HUDEP-2 (cell line): ENCODE results near the gene SERINC1.
"Not testable (repeated sequence)": the region's sequence is repeated elsewhere in the genome, so short reads cannot be mapped to it uniquely, and the experiment has no call there.

Experiments
- DNase-seq, 76 experiments: peaks; one replicate each; lab custom pipeline; 2025; ENCODE audit not compliant: unreplicated experiment in 76 of 76; lab: John Stamatoyannopoulos, UW

SERINC1 gene

DNA sequence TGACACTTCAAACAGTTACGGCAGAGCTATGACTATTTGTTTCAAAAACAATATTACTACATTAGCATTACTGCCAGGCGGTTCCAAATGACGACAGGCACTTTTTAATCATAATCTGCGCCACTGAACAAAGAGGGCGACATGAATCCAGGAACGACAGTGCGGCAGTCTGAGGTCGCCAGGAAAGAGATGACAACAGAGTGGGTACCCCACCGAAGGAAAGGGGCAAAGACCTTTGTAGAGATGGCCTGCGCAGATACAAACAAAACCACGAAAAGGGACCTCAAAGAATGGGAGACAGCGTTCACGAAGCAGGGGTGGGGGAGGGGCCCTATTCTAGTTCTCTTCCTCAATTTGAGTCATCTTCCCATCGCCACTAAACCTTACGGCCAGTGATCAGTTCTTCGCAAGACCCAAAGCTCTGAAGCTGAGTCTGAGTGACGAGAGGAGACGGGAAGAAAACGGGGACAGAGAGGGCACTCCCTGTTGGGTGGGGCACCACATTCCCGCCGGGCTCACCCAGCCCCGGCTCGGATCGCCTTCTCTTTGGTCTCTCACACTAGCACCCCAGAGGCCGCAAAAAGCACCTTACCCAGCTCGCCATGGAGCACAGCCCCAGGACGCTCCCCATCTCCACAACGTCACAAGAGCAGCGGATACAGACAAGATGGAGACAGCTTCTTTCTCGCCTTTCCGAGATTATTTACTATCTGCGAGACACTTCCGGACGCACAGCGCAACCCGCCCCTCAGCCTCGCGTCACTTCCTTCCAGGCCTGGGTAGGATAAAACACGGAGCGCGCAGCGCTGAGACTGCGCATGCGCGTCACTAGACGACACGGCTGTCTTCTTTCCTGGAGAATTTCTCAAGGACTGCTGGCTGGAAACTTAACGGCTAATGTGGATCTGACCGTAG lies at the start of gene SERINC1:
TSS of gene SERINC1 (minus strand) at position 701 of the 915 bp plus-strand sequence. CDS start at position 631, 70 bp downstream.
- peak in 75 of 76 experiments; percentile 44 to 94 (median 85) for DNase-seq

DNA sequence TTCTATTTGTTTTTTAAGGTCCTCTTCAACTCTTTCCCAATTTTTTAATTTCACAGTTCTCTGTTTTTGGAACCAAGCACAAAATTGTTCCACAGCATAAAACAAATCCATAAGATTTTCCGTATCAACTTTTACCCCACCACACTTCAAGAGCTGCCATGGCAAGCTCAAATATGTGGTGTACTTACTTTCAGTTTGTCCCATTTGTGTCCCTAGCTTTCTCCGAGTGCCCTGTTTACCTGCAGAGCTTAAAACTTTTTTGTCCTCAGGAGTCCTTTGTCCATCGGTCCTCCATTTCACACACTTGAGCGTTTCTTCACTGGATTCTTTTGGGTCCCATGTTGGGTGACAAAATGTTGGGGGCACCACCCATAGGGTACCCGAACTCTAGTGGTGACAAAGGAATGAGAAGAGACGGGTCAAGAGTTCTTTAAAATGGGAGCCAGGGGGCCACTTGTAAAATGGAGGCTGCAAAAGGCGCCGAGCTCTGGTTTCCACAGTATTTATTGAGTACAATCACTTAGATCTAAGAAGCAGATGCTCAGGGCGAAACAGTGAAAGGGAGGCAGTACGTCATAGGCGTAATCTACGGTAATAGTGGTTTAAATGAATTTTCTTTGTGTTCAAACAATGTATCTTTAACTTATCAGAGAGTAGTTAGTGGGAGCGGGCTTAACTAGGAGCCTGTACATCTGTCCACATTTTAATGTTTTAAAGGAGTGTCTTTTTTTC lies 39.8 kb upstream of the SERINC1 start:
- DNase-seq, result no peak

DNA sequence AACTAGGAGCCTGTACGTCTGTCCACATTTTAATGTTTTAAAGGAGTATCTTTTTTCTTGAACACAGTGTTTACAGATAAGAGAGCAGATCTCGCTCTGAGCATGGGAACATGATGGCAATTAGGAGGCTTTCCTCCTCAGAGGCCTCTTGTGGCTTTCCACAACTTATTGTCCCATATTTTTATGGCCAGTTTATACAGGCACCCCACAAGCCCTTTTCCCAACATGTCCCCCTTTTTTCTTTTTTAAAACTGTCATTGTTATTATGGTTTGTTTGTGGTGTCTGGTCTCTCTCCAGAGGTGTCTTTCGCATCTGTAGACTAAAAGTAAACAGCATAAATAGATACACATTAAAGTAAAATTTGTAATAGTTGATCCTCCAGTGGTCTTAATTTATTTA lies 33.6 kb upstream of the SERINC1 start:
- DNase-seq, result not testable (repeated sequence)

DNA sequence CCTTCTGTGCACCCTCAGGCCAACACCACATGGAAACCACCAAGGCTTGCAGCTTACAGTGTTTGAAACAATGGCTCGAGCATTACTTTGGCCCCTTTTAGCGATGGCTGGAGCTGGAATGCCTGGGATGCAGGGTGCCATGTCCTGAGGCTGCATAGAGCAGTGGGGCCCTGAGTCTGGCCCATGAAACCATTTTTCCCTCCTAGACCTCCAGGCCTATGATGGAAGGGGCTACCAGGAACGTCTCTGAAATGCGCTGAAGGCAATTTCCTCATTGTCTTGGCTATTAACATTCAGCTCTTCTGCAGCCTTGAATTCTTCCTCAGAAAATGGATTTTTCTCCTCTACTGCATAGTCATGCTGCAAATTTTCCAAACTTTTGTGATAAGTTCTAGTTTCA lies 29.9 kb upstream of the SERINC1 start:
- DNase-seq, result no peak

DNA sequence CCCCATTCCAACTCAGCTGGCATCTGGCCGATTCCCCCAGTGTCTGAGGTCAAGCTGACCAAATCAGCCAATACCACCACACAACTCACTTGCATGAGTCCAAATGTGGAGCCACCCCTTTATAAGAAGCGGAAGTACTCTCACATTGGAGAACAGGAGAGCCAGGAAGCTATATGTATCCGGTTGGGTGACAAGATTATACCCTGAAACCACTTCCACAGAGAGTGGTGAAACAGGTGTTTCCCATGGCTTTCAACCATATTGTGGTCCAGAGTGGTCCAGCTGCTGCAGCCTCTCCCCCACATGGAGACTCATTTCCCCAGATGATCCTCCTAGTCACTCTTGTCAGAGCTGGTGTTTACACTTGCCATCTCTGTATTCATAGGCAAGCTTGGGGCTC lies 24.0 kb upstream of the SERINC1 start:
- DNase-seq, result no peak

DNA sequence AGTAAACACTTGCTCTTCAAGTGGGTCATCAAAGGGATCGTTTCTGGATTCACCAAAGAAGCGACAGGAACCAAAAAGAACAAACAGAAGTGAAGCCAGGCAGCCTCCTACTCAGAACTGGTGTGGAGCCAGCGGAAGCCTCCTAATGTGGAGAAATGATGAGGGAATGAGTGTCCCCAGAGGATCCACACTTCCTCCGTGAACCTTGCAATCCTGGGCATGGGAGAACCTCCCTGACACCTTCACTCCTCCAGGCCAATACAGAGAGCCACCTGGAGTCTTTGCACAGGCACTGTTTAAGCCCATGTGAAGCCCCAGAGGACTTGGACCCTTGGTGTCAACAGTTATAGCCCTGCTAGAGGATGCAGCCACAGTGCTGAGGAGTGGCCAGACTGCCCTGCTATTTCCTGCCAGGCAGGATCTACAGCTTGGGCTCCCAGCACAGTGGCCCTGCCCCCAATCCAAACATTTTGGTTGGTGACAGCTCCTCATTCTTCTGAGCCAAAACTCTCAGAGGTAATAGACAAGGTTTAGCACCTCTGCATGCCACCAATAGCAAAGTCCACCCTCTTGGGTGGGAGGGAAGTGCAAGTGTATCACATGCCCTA lies 23.2 kb upstream of the SERINC1 start:
- no peak for DNase-seq

DNA sequence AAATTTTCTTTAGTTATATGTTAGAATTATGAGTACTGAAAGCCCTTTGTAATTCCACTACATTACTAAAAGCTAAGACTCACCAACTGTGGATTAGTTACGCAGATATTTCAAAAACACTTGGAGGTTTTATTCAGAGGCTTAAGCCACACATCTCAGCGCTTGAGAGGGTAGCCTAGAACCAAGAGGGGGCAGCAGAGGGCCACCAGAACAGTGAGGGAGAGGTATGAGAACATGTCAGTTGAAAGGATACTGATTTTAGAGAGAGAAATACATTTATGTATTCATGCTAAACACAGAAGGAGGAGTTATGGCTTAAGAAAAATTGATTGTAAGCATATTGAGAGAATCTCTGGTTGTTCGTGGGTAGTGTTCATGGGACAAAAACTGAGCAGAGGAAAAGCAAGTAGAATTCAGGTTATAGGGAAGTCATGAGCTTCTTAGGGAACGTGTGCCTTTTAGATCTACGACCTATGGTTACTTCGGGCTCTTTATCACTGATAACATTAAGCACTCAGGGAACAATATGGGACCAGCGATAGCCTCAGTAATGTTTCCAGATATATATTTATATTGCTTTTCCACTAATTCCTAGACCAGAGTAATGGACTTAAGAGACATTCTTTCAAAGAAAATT lies 20.4 kb upstream of the SERINC1 start:
- peak in 72 of 76 experiments; percentile 18 to 87 (median 61) for DNase-seq

DNA sequence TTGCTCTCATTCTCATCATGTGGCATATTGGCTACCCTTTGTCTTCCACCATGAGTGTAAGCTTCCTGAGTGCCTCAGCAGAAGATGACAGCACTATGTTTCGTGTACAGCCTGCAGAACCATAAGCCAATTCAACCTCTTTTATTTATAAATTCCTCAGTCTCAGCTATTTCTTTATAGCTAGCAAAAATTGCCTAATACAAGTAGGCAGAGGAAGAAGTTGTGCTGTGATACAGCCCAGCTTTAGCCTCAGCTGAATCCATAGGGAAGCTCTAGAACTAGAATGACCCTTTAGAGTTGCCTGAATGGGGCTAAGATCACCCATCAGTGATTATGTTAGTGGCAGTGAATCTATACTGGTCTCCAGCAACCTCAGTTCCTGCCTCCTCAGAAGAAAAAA lies 19.0 kb upstream of the SERINC1 start:
- no peak for DNase-seq

DNA sequence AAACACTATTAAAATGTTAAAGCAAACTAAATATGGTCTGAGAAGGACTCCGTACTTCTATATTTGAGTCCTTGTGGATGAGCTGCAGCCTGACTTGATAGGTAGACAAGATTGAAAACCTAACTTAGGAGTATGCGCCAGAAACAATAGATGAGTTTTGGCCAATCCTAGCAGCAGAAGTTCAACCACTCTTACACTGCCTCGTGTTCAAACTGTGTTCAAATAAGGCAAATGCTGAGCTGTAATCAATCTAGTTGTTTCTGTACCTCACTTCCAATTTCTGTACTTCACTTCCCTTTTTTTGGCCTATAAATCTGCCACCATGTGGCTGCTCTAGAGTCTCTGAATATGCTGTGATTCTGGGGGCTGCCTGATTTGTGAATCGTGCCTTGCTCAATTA lies 13.2 kb upstream of the SERINC1 start:
- peak in 7 of 76 experiments; percentile 4 to 37 (median 12) for DNase-seq

DNA sequence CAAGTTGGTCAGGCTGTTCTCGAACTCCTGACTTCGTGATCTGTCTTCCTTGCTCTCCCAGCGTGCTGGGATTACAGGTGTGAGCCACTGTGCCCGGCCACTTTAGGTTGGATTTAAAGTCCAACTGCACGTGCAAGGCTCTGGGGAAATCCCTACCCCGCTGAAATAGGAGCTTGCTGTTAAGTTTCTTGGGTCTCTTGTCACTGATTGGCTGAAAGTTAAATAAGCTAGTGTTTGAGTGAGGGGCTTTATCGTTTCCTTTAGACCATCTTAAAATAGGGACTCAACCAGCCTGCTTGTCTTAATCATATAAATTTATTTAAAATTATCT lies 11.1 kb upstream of the SERINC1 start:
- no peak for DNase-seq

DNA sequence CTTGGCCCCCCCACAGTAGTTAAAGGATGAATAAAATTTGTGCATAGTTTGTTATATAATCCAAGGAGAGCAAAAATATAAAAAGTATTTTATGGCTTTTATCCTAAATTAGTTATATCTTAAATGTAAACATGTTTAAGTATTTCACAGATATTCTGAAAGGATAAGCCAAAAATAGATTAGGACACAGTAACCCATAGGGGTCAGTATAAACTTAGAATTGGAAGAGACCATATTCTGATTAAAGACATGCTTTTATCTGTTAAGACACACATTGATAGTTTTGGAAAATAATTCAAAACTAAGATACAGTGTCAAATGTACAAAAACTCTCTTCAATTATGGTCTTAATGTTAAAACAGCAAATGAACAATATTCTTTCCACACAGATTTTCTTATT lies 4.5 kb upstream of the SERINC1 start:
- peak in 17 of 76 experiments; percentile 5 to 61 (median 26) for DNase-seq

DNA sequence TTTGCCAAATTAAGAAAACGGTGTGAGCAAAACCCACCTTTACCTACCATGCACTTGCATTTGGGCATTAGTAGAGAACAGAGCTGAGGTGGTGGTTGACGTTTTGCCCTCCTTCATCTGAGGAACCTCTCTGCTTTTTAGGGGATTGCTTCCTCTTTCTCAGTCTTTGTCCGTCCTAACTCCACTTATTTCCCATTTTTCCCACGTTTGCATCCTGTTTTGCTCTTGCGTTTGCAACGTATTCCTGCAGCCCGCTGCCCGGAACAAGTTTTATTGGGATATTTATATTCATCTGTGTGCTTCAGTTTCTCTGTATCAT lies 374 bp upstream of the SERINC1 start:
- peak in 1 of 76 experiments; percentile 76 for DNase-seq

DNA sequence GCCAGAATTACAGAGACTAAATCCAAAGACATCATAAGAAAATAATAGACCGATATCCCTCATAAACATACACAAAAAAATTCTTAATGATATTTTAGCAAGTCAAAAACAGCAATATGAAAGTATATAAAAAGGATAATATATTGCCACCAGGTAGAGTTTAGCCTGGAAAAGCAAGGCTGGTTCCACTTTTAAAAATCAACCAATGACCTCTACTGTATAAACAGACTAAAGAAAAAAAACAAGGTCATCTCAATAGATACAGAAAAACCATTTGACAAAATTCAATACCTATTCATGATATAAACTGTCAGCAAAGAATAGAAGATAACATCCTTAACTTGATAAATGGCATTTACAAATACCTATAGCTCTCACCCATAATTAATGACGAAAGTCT lies 9.7 kb downstream of the SERINC1 start:
- DNase-seq, result no peak

DNA sequence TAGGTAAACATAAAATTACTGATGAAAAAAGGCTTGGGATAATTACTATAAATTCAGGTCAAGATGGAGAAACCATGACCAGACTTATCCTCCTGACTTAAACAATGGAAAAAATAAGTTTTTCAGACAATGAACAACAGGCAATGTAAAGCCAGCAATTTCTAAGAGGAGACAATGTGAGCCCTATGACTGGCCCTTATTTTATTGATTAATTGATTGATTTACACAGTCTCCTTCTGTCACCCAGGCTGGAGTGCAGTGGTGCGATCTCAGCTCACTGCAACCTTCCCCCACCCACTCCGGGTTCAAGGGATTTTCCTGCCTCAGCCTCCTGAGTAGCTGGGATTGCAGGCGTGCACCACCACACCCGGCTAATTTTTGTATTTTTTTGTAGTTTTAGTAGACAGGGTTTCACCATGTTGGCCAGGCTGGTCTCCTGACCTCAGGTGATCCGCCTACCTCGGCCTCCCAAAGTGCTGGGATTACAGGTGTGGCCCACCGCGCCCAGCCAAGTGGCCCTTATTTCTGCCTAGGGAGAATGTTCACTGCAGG lies 11.7 kb downstream of the SERINC1 start:
- DNase-seq, result not testable (repeated sequence)

DNA sequence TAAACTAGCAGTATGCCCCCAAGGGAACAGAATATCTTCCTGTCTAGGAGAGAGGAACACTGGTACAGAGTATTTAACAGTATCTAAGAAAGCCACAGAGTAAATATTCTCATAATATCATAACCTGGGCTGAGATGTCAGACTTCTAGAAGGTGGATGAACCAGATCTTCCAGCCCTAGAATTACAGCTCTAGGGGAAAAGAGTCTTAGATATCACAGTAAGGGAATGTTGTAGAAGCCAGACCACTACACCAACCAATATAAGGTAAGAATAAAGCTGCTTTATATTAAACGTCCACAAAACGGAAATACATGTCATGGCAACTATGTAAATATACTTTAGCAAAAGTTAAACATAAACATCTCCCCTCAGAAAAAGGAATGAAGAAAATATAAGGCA lies 12.4 kb downstream of the SERINC1 start:
- DNase-seq, result no peak

DNA sequence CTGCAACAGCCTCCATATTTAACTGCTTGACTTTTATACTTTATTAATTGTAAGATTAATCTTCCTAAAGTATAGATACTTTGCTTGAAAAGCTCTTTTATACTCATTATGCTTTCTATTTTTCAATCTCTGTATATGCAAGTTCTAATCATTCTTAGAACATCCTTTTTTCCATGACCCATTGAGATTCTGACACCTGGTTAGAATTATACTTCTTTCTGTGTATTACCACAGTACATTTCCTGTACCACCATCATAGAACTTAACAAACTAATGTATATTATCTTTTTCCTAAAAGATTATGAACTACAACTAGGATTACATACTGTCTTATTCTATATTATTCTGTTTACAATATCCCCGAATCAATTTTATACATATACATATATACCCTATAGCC lies 13.5 kb downstream of the SERINC1 start:
- DNase-seq, result no peak

DNA sequence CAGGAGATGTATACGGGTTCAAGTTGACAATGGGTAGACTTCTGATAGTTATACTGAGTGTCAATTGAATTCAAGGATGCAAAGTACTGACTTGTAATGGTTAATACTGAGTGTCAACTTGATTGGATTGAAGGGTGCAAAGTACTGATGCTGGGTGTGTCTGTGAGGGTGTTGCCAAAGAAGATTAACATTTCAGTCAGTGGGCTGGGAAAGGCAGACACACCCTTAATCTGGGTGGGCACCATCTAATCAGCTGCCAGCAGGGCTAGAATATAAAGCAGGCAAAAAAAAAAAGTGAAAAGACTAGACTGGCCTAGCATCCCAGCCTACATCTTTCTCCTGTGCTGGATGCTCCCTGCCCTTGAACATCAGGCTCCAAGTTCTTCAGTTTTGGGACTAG lies 16.5 kb downstream of the SERINC1 start:
- DNase-seq, result peak in 64 of 76 experiments; percentile 4 to 90 (median 58)

DNA sequence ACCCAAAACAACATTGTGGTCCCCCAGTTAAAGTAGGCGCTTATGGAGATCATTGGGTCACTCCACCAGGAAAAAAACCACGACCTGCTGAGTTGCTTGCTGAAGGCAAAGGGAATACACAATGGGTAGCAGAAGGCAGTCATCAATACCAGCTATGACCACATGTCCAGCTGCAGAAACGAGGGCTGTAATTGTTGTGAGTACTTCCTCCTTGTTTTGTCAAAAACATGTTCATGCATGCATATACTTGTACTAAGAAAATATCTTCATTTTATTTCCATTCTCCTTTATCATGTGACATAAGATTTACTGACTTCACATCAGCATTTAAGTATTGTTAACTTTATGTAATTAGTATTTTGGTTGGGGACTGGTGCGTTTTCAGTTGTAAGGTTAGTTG lies 16.9 kb downstream of the SERINC1 start:
- no peak for DNase-seq

DNA sequence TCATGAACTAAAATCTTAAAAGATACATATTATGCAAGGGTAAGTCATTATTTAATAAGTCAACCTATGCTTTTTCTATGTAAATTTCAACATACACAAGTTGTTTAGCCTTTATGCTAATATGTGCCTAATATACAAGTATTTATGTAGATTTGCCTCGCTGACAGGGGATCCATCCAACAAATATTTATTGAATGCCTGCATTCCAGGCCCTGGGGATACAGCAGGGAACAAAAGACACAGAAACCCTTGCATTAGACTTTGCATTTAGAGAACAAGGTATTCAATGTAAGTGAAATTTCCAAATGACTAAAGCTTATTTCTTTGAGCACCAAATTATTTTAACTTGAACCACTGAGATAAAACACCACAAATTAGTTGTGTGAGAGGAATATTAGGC lies 19.1 kb downstream of the SERINC1 start:
- no peak for DNase-seq

DNA sequence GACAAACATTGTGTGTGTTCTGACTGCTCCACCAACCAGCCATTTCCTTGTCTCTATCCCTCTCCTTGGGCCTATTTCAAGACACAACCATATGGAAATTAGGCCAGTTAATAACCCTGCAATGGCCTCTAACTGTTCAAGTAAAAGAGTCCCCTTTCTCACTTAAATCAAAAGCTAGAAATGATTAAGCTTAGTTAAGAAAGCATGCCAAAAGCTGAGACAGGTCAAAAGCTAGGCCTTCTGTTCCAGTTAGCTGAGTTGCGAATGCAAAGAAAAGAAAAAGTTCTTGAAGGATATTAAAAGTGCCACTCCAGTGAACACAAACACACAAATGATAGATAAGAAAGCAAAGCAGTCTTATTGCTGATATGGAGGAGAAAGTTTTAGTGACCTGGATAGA lies 22.5 kb downstream of the SERINC1 start:
- no peak for DNase-seq

DNA sequence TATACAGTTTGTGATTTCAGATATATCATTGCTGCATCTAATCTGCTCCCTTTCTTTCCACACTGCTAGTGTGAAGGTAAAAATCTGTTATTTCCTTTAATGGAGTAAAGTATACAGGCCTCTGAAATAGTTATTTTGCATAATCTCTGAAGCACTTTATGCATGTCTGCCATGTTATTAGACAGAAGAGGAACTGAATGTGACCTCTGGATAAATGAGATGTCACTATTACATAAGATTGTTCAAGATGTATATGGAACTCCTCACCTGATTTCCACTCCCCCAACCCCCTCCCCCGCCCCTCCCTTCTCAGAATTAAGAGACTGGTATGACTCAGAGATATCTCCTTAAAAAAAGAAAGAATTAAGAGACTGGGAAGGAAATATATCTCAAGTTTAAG lies 26.3 kb downstream of the SERINC1 start:
- no peak for DNase-seq
